H9 (cell line): ENCODE data around the gene JAKMIP1. TPM values are rescaled to one million over a fixed set of nuclear protein-coding genes. Genes with fewer than 3 reads are reported as not detected.

Experiments
- DNase-seq: peaks from one replicate; pipeline ENCODE4 v3.0.0-alpha.2; 2017
- H2AFZ ChIP-seq: one replicate; pipeline ENCODE4 v1.6.1; 2013; ENCODE audit warnings: mild to moderate bottlenecking, low read length, control low read depth, moderate library complexity
- H2AK5ac ChIP-seq: 2 replicates; pipeline ENCODE4 v1.6.1; 2013; ENCODE audit warnings: low read length, control low read depth, mixed read lengths; ENCODE audit not compliant: insufficient read length
- H2BK120ac ChIP-seq: one replicate; pipeline ENCODE4 v1.6.1; 2013; ENCODE audit warnings: low read depth, mild to moderate bottlenecking, low read length, control low read depth, inconsistent platforms; ENCODE audit not compliant: poor library complexity, severe bottlenecking
- H2BK12ac ChIP-seq: 2 replicates; pipeline ENCODE4 v1.6.1; 2013; ENCODE audit warnings: low read length, control low read depth, mixed read lengths, low read depth; ENCODE audit not compliant: insufficient read length
- H2BK15ac ChIP-seq: 2 replicates; pipeline ENCODE4 v1.6.1; 2013; ENCODE audit warnings: low read depth, low read length, control low read depth
- H2BK20ac ChIP-seq: one replicate; pipeline ENCODE4 v1.6.1; 2013; ENCODE audit warnings: low read depth, mild to moderate bottlenecking, low read length, control low read depth, inconsistent platforms; ENCODE audit not compliant: poor library complexity, severe bottlenecking
- H2BK5ac ChIP-seq: 2 replicates; pipeline ENCODE4 v1.6.1; 2013; ENCODE audit warnings: low read length, control low read depth, mixed read lengths; ENCODE audit not compliant: insufficient read length
- H3K14ac ChIP-seq: 2 replicates; pipeline ENCODE4 v1.6.1; 2013; ENCODE audit warnings: low read length, control low read depth; ENCODE audit not compliant: insufficient read depth
- H3K18ac ChIP-seq: 2 replicates; pipeline ENCODE4 v1.6.1; 2013; ENCODE audit warnings: low read depth, mild to moderate bottlenecking, mixed read lengths, low read length, control low read depth; ENCODE audit not compliant: insufficient read length
- H3K23ac ChIP-seq: 2 replicates; pipeline ENCODE4 v1.6.1; 2013; ENCODE audit warnings: low read length, control low read depth, mixed read lengths, low read depth; ENCODE audit not compliant: insufficient read length
- H3K23me2 ChIP-seq: 2 replicates; pipeline ENCODE4 v1.6.1; 2013; ENCODE audit warnings: low read depth, mild to moderate bottlenecking, mixed read lengths, low read length, control low read depth; ENCODE audit not compliant: insufficient read length, poor library complexity, severe bottlenecking
- H3K27ac ChIP-seq: 2 replicates; pipeline ENCODE4 v1.5.1; 2013; ENCODE audit warnings: low read length, control low read depth, mixed read lengths, low read depth; ENCODE audit not compliant: insufficient read length
- H3K27me3 ChIP-seq: 2 replicates; pipeline ENCODE4 v1.6.1; 2013; ENCODE audit warnings: low read length, control low read depth, inconsistent platforms; ENCODE audit not compliant: insufficient read depth
- H3K4ac ChIP-seq: 2 replicates; pipeline ENCODE4 v1.6.1; 2013; ENCODE audit warnings: low read depth, mild to moderate bottlenecking, control low read depth, inconsistent platforms, low read length, moderate library complexity
- H3K4me1 ChIP-seq: 2 replicates; pipeline ENCODE4 v1.6.1; 2013; ENCODE audit warnings: low read length, control low read depth, inconsistent platforms; ENCODE audit not compliant: insufficient read depth
- H3K4me2 ChIP-seq: 2 replicates; pipeline ENCODE4 v1.6.1; 2013; ENCODE audit warnings: low read length, control low read depth, mixed read lengths; ENCODE audit not compliant: insufficient read length, insufficient read depth
- H3K56ac ChIP-seq: 2 replicates; pipeline ENCODE4 v1.6.1; 2013; ENCODE audit warnings: low read depth, mild to moderate bottlenecking, mixed read lengths, low read length, control low read depth; ENCODE audit not compliant: insufficient read length
- H3K79me1 ChIP-seq: 2 replicates; pipeline ENCODE4 v1.6.1; 2013; ENCODE audit warnings: low read depth, mild to moderate bottlenecking, moderate library complexity, low read length, control low read depth, inconsistent platforms; ENCODE audit not compliant: insufficient read depth, poor library complexity, severe bottlenecking
- H3K79me2 ChIP-seq: 2 replicates; pipeline ENCODE4 v1.6.1; 2013; ENCODE audit warnings: low read length, control low read depth, inconsistent platforms; ENCODE audit not compliant: insufficient read depth
- H3K9ac ChIP-seq: 2 replicates; pipeline ENCODE4 v1.6.1; 2013; ENCODE audit warnings: low read length, control low read depth, mixed read lengths; ENCODE audit not compliant: insufficient read length; ENCODE audit errors: extremely low read depth
- H3K9me3 ChIP-seq: one replicate; pipeline ENCODE4 v1.6.1; 2013; ENCODE audit warnings: low read depth, low read length, inconsistent platforms; ENCODE audit not compliant: control insufficient read depth
- H3T11ph ChIP-seq: one replicate; pipeline ENCODE4 v1.6.1; 2013; ENCODE audit warnings: mild to moderate bottlenecking, low read length, control low read depth, inconsistent platforms
- H4K20me1 ChIP-seq: one replicate; pipeline ENCODE4 v1.6.1; 2013; ENCODE audit not compliant: control insufficient read depth, insufficient read length, insufficient read depth
- H4K5ac ChIP-seq: 2 replicates; pipeline ENCODE4 v1.6.1; 2013; ENCODE audit warnings: low read depth, mild to moderate bottlenecking, mixed read lengths, low read length, control low read depth; ENCODE audit not compliant: insufficient read length
- H4K8ac ChIP-seq: replicated peaks from 2 replicates; pipeline ENCODE4 v1.6.1; 2013; ENCODE audit warnings: low read length, control low read depth, mixed read lengths, low read depth; ENCODE audit not compliant: insufficient read length
- H4K91ac ChIP-seq: 2 replicates; pipeline ENCODE4 v1.6.1; 2013; ENCODE audit warnings: low read depth, mild to moderate bottlenecking, moderate library complexity, mixed read lengths, low read length, control low read depth; ENCODE audit not compliant: insufficient read length
- H3K27ac Mint-ChIP-seq, 3 experiments: 2 replicates in 2 of 3; 3 replicates in 1 of 3; pipeline ENCODE4 v1.8.0; 2020 to 2021; ENCODE audit warnings: mixed read lengths in 3 of 3, mild to moderate bottlenecking in 1 of 3, moderate library complexity in 1 of 3
- H3K27me3 Mint-ChIP-seq: 2 replicates; pipeline ENCODE4 v1.8.0; 2021; ENCODE audit warnings: low read depth, mild to moderate bottlenecking, moderate library complexity, mixed read lengths
- H3K36me3 Mint-ChIP-seq, 3 experiments: 2 replicates in 2 of 3; 3 replicates in 1 of 3; pipeline ENCODE4 v1.8.0; 2020 to 2021; ENCODE audit warnings: low read depth in 3 of 3, mixed read lengths in 3 of 3; ENCODE audit not compliant: insufficient read depth in 1 of 3
- H3K4me1 Mint-ChIP-seq, 2 experiments: 2 replicates each; pipeline ENCODE4 v1.8.0; 2020; ENCODE audit warnings: mixed read lengths in 2 of 2
- H3K4me3 Mint-ChIP-seq, 2 experiments: 2 replicates in 1 of 2; 3 replicates in 1 of 2; pipeline ENCODE4 v1.8.0; 2020 to 2021; ENCODE audit warnings: mild to moderate bottlenecking in 2 of 2, mixed read lengths in 2 of 2, moderate library complexity in 1 of 2
- H3K9me3 Mint-ChIP-seq, 2 experiments: 2 replicates in 1 of 2; 3 replicates in 1 of 2; pipeline ENCODE4 v1.8.0; 2020; ENCODE audit warnings: mild to moderate bottlenecking in 2 of 2, mixed read lengths in 2 of 2, moderate library complexity in 1 of 2
- WGBS: extraction: QIAGEN DNeasy Blood & Tissue Kit; methylation state at CpG from one replicate; pipeline ENCODE4 v1.1.7; 2013; ENCODE audit warnings: missing lambda C conversion rate, low lambda C conversion rate, mixed read lengths; ENCODE audit not compliant: insufficient read length; ENCODE audit errors: extremely low coverage; 5-methylcytosine and 5-hydroxymethylcytosine counted together
- total RNA-seq: library from RNA; stranded (reverse); gene quantifications from 2 replicates; pipeline ENCODE4 v1.2.1, GENCODE V29; 2021
- TF ChIP-seq, protein P1 (sequence below): fragments of 200-600 bp; sonication (generic); conservative IDR thresholded peaks from 3 replicates; pipeline ENCODE4 v1.8.0; 2021; ENCODE audit warnings: antibody characterized with exemption, mild to moderate bottlenecking

JAKMIP1 gene
- total RNA-seq, 1 experiment from 2014 or later = 1.5 TPM

DNA sequence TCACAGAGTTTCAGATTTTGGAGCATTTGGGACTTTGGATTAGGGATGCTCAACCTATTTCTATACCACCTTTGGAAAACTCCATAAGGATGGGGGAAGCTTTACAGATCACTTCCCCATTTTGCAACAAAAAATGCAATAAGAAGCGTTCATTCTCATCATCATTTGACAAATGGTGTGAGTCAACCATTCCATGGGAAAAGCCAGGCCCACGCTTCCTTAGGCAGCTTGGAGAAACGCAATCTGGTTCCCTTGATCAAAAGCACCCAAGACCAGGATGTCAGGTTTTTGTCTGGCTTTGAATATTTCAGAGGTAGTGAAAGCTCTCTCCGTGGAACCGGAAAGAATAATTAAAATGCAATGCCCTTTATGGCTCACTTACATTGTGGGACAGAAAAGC is 102.8 kb downstream of the JAKMIP1 start:
- H2BK20ac ChIP-seq = no peak overlapping the region
- H3K4ac ChIP-seq = no peak overlapping the region
- no peak overlapping the region for H2BK15ac ChIP-seq
- Mint-ChIP-seq H3K27me3 (peaks cover 4% of the 10 kb centered on the region), H3K4me3 (no peak overlapping the region), H3K4me1 (peaks cover 6 to 12% of the 10 kb centered on the region in 2 experiments; a peak in 3 of 4 replicates), H3K36me3 (no peaks in the 10 kb centered on the region), H3K27ac (no peak overlapping the region), H3K9me3 (no peaks in the 10 kb centered on the region)
- H2BK12ac ChIP-seq = no peak overlapping the region
- H3K27me3 ChIP-seq = no peaks in the 10 kb centered on the region
- H3K23ac ChIP-seq = no peak overlapping the region
- H3K18ac ChIP-seq = no peak overlapping the region
- H2AK5ac ChIP-seq = no peak overlapping the region
- no peak for DNase-seq
- no peak overlapping the region for H4K91ac ChIP-seq
- H3K23me2 ChIP-seq = no peaks in the 10 kb centered on the region
- no peaks in the 10 kb centered on the region; the same call in 1 of the 2 replicates for H3K4me1 ChIP-seq
- TF ChIP-seq, protein P1, sequence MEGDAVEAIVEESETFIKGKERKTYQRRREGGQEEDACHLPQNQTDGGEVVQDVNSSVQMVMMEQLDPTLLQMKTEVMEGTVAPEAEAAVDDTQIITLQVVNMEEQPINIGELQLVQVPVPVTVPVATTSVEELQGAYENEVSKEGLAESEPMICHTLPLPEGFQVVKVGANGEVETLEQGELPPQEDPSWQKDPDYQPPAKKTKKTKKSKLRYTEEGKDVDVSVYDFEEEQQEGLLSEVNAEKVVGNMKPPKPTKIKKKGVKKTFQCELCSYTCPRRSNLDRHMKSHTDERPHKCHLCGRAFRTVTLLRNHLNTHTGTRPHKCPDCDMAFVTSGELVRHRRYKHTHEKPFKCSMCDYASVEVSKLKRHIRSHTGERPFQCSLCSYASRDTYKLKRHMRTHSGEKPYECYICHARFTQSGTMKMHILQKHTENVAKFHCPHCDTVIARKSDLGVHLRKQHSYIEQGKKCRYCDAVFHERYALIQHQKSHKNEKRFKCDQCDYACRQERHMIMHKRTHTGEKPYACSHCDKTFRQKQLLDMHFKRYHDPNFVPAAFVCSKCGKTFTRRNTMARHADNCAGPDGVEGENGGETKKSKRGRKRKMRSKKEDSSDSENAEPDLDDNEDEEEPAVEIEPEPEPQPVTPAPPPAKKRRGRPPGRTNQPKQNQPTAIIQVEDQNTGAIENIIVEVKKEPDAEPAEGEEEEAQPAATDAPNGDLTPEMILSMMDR = no peak
- H4K8ac ChIP-seq = no peak overlapping the region
- no peak overlapping the region for H2BK5ac ChIP-seq
- H3K4me2 ChIP-seq = no peak overlapping the region
- no CpG with 5 or more reads among the region's 5 CpGs for WGBS
- no peak overlapping the region for H4K5ac ChIP-seq
- no peaks in the 10 kb centered on the region for H3K79me1 ChIP-seq
- no peak overlapping the region for H2BK120ac ChIP-seq
- no peak overlapping the region for H3K27ac ChIP-seq
- H3K56ac ChIP-seq = no peak overlapping the region
- H4K20me1 ChIP-seq = no peaks in the 10 kb centered on the region
- H2AFZ ChIP-seq = no peak overlapping the region
- no peaks in the 10 kb centered on the region for H3K79me2 ChIP-seq
- H3K9ac ChIP-seq = no peak overlapping the region
- no peak overlapping the region for H3T11ph ChIP-seq
- H3K14ac ChIP-seq = no peak overlapping the region
- no peaks in the 10 kb centered on the region for H3K9me3 ChIP-seq
